H9 (cell line): Measurements from ENCODE around the gene CLEC3A. TPM values are rescaled to one million over a fixed set of nuclear protein-coding genes. Genes with fewer than 3 reads are reported as not detected.

Experiments used
- DNase-seq: peaks from one replicate; pipeline ENCODE4 v3.0.0-alpha.2; 2017
- H2AFZ ChIP-seq: one replicate; pipeline ENCODE4 v1.6.1; 2013; ENCODE audit warnings: mild to moderate bottlenecking, low read length, control low read depth, moderate library complexity
- H2AK5ac ChIP-seq: 2 replicates; pipeline ENCODE4 v1.6.1; 2013; ENCODE audit warnings: low read length, control low read depth, mixed read lengths; ENCODE audit not compliant: insufficient read length
- H2BK120ac ChIP-seq: one replicate; pipeline ENCODE4 v1.6.1; 2013; ENCODE audit warnings: low read depth, mild to moderate bottlenecking, low read length, control low read depth, inconsistent platforms; ENCODE audit not compliant: poor library complexity, severe bottlenecking
- H2BK12ac ChIP-seq: 2 replicates; pipeline ENCODE4 v1.6.1; 2013; ENCODE audit warnings: low read length, control low read depth, mixed read lengths, low read depth; ENCODE audit not compliant: insufficient read length
- H2BK15ac ChIP-seq: 2 replicates; pipeline ENCODE4 v1.6.1; 2013; ENCODE audit warnings: low read depth, low read length, control low read depth
- H2BK20ac ChIP-seq: one replicate; pipeline ENCODE4 v1.6.1; 2013; ENCODE audit warnings: low read depth, mild to moderate bottlenecking, low read length, control low read depth, inconsistent platforms; ENCODE audit not compliant: poor library complexity, severe bottlenecking
- H2BK5ac ChIP-seq: 2 replicates; pipeline ENCODE4 v1.6.1; 2013; ENCODE audit warnings: low read length, control low read depth, mixed read lengths; ENCODE audit not compliant: insufficient read length
- H3K14ac ChIP-seq: 2 replicates; pipeline ENCODE4 v1.6.1; 2013; ENCODE audit warnings: low read length, control low read depth; ENCODE audit not compliant: insufficient read depth
- H3K18ac ChIP-seq: 2 replicates; pipeline ENCODE4 v1.6.1; 2013; ENCODE audit warnings: low read depth, mild to moderate bottlenecking, mixed read lengths, low read length, control low read depth; ENCODE audit not compliant: insufficient read length
- H3K23ac ChIP-seq: 2 replicates; pipeline ENCODE4 v1.6.1; 2013; ENCODE audit warnings: low read length, control low read depth, mixed read lengths, low read depth; ENCODE audit not compliant: insufficient read length
- H3K23me2 ChIP-seq: 2 replicates; pipeline ENCODE4 v1.6.1; 2013; ENCODE audit warnings: low read depth, mild to moderate bottlenecking, mixed read lengths, low read length, control low read depth; ENCODE audit not compliant: insufficient read length, poor library complexity, severe bottlenecking
- H3K27ac ChIP-seq: 2 replicates; pipeline ENCODE4 v1.5.1; 2013; ENCODE audit warnings: low read length, control low read depth, mixed read lengths, low read depth; ENCODE audit not compliant: insufficient read length
- H3K27me3 ChIP-seq: 2 replicates; pipeline ENCODE4 v1.6.1; 2013; ENCODE audit warnings: low read length, control low read depth, inconsistent platforms; ENCODE audit not compliant: insufficient read depth
- H3K4ac ChIP-seq: 2 replicates; pipeline ENCODE4 v1.6.1; 2013; ENCODE audit warnings: low read depth, mild to moderate bottlenecking, control low read depth, inconsistent platforms, low read length, moderate library complexity
- H3K4me1 ChIP-seq: 2 replicates; pipeline ENCODE4 v1.6.1; 2013; ENCODE audit warnings: low read length, control low read depth, inconsistent platforms; ENCODE audit not compliant: insufficient read depth
- H3K4me2 ChIP-seq: 2 replicates; pipeline ENCODE4 v1.6.1; 2013; ENCODE audit warnings: low read length, control low read depth, mixed read lengths; ENCODE audit not compliant: insufficient read length, insufficient read depth
- H3K56ac ChIP-seq: 2 replicates; pipeline ENCODE4 v1.6.1; 2013; ENCODE audit warnings: low read depth, mild to moderate bottlenecking, mixed read lengths, low read length, control low read depth; ENCODE audit not compliant: insufficient read length
- H3K79me1 ChIP-seq: 2 replicates; pipeline ENCODE4 v1.6.1; 2013; ENCODE audit warnings: low read depth, mild to moderate bottlenecking, moderate library complexity, low read length, control low read depth, inconsistent platforms; ENCODE audit not compliant: insufficient read depth, poor library complexity, severe bottlenecking
- H3K79me2 ChIP-seq: 2 replicates; pipeline ENCODE4 v1.6.1; 2013; ENCODE audit warnings: low read length, control low read depth, inconsistent platforms; ENCODE audit not compliant: insufficient read depth
- H3K9ac ChIP-seq: 2 replicates; pipeline ENCODE4 v1.6.1; 2013; ENCODE audit warnings: low read length, control low read depth, mixed read lengths; ENCODE audit not compliant: insufficient read length; ENCODE audit errors: extremely low read depth
- H3K9me3 ChIP-seq: one replicate; pipeline ENCODE4 v1.6.1; 2013; ENCODE audit warnings: low read depth, low read length, inconsistent platforms; ENCODE audit not compliant: control insufficient read depth
- H3T11ph ChIP-seq: one replicate; pipeline ENCODE4 v1.6.1; 2013; ENCODE audit warnings: mild to moderate bottlenecking, low read length, control low read depth, inconsistent platforms
- H4K20me1 ChIP-seq: one replicate; pipeline ENCODE4 v1.6.1; 2013; ENCODE audit not compliant: control insufficient read depth, insufficient read length, insufficient read depth
- H4K5ac ChIP-seq: 2 replicates; pipeline ENCODE4 v1.6.1; 2013; ENCODE audit warnings: low read depth, mild to moderate bottlenecking, mixed read lengths, low read length, control low read depth; ENCODE audit not compliant: insufficient read length
- H4K8ac ChIP-seq: replicated peaks from 2 replicates; pipeline ENCODE4 v1.6.1; 2013; ENCODE audit warnings: low read length, control low read depth, mixed read lengths, low read depth; ENCODE audit not compliant: insufficient read length
- H4K91ac ChIP-seq: 2 replicates; pipeline ENCODE4 v1.6.1; 2013; ENCODE audit warnings: low read depth, mild to moderate bottlenecking, moderate library complexity, mixed read lengths, low read length, control low read depth; ENCODE audit not compliant: insufficient read length
- H3K27ac Mint-ChIP-seq, 3 experiments: 2 replicates in 2 of 3; 3 replicates in 1 of 3; pipeline ENCODE4 v1.8.0; 2020 to 2021; ENCODE audit warnings: mixed read lengths in 3 of 3, mild to moderate bottlenecking in 1 of 3, moderate library complexity in 1 of 3
- H3K27me3 Mint-ChIP-seq: 2 replicates; pipeline ENCODE4 v1.8.0; 2021; ENCODE audit warnings: low read depth, mild to moderate bottlenecking, moderate library complexity, mixed read lengths
- H3K36me3 Mint-ChIP-seq, 3 experiments: 2 replicates in 2 of 3; 3 replicates in 1 of 3; pipeline ENCODE4 v1.8.0; 2020 to 2021; ENCODE audit warnings: low read depth in 3 of 3, mixed read lengths in 3 of 3; ENCODE audit not compliant: insufficient read depth in 1 of 3
- H3K4me1 Mint-ChIP-seq, 2 experiments: 2 replicates each; pipeline ENCODE4 v1.8.0; 2020; ENCODE audit warnings: mixed read lengths in 2 of 2
- H3K4me3 Mint-ChIP-seq, 2 experiments: 2 replicates in 1 of 2; 3 replicates in 1 of 2; pipeline ENCODE4 v1.8.0; 2020 to 2021; ENCODE audit warnings: mild to moderate bottlenecking in 2 of 2, mixed read lengths in 2 of 2, moderate library complexity in 1 of 2
- H3K9me3 Mint-ChIP-seq, 2 experiments: 2 replicates in 1 of 2; 3 replicates in 1 of 2; pipeline ENCODE4 v1.8.0; 2020; ENCODE audit warnings: mild to moderate bottlenecking in 2 of 2, mixed read lengths in 2 of 2, moderate library complexity in 1 of 2
- CTCF ChIP-seq: fragments of 200-600 bp; sonication (generic); conservative IDR thresholded peaks from 3 replicates; pipeline ENCODE4 v1.8.0; 2021; ENCODE audit warnings: antibody characterized with exemption, mild to moderate bottlenecking
- total RNA-seq: library from RNA; stranded (reverse); gene quantifications from 2 replicates; pipeline ENCODE4 v1.2.1, GENCODE V29; 2021

Gene CLEC3A
- total RNA-seq, 1 experiment from 2014 or later: not detected

- no peaks in the 10 kb centered on the region for H3K4me1 ChIP-seq
- no peak overlapping the region for H2BK15ac ChIP-seq
- no peak overlapping the region for H2AK5ac ChIP-seq
- H3K27ac Mint-ChIP-seq: no peak overlapping the region
- no peak overlapping the region for H2AFZ ChIP-seq
- H4K5ac ChIP-seq: no peak overlapping the region
- H3K56ac ChIP-seq: no peak overlapping the region
- H3K9ac ChIP-seq: no peak overlapping the region
- H3K18ac ChIP-seq: no peak overlapping the region
- no peak overlapping the region for H3K4me2 ChIP-seq
- no peak overlapping the region for H2BK20ac ChIP-seq
- H3K79me1 ChIP-seq: no peaks in the 10 kb centered on the region
- no peaks in the 10 kb centered on the region for H3K23me2 ChIP-seq
- H3K14ac ChIP-seq: no peak overlapping the region
- DNase-seq: no peak
- no peak overlapping the region for H4K91ac ChIP-seq
- no peak overlapping the region for H3K4ac ChIP-seq
- no peaks in the 10 kb centered on the region for H3K4me1 Mint-ChIP-seq
- no peak overlapping the region for H2BK5ac ChIP-seq
- H3T11ph ChIP-seq: no peak overlapping the region
- no peak overlapping the region for H3K27ac ChIP-seq
- no peaks in the 10 kb centered on the region; the same call in 1 of the 2 replicates for H3K27me3 ChIP-seq
- H3K9me3 ChIP-seq: no peaks in the 10 kb centered on the region
- H3K27me3 Mint-ChIP-seq: peaks cover 94% of the 10 kb centered on the region
- H3K4me3 Mint-ChIP-seq: no peak overlapping the region
- H3K36me3 Mint-ChIP-seq: no peaks in the 10 kb centered on the region
- no peak overlapping the region for H3K23ac ChIP-seq
- H2BK12ac ChIP-seq: no peak overlapping the region
- H3K9me3 Mint-ChIP-seq: no peaks in the 10 kb centered on the region
- H3K79me2 ChIP-seq: no peaks in the 10 kb centered on the region
- H4K20me1 ChIP-seq: no peaks in the 10 kb centered on the region
- H4K8ac ChIP-seq: no peak overlapping the region
- no peak for TF ChIP-seq CTCF
- no peak overlapping the region for H2BK120ac ChIP-seq
Measured at GRCh38 chr16:78040396-78040795, 18.0 kb downstream of the CLEC3A start.
